ENCODE results near the gene ADRB1.

ADRB1 gene

GRCh38 chr10:114024876-114025610, 18.6 kb upstream of the ADRB1 start:
- TF ChIP-seq CTCF (IDR thresholded peaks at IDR 0.05; ENCODE audit: low read depth, low read length) = no peak
- Histone ChIP-seq H3K9me3 (no peaks in the 10 kb centered on the region), H3K4me3 (ENCODE audit: low read depth, low read length) (no peak overlapping the region), H3K27me3 (peaks cover under 1% of the 10 kb centered on the region; the same call in 1 of the 2 replicates), H3K4me1 (peaks cover 9% of the 10 kb centered on the region), H3K36me3 (no peaks in the 10 kb centered on the region)
- DNase-seq = no peak

- Histone ChIP-seq H3K36me3 (no peaks in the 10 kb centered on the region), H3K9me3 (no peaks in the 10 kb centered on the region), H3K27me3 (peaks cover 3% of the 10 kb centered on the region; the same call in 1 of the 2 replicates), H3K4me3 (ENCODE audit: low read depth, low read length) (no peak overlapping the region), H3K4me1 (peaks cover 9% of the 10 kb centered on the region)
- no peak for DNase-seq
- TF ChIP-seq CTCF (IDR thresholded peaks at IDR 0.05; ENCODE audit: low read depth, low read length) = no peak
Measured at GRCh38 chr10:114025611-114026130, 18.0 kb upstream of the ADRB1 start.

DNA sequence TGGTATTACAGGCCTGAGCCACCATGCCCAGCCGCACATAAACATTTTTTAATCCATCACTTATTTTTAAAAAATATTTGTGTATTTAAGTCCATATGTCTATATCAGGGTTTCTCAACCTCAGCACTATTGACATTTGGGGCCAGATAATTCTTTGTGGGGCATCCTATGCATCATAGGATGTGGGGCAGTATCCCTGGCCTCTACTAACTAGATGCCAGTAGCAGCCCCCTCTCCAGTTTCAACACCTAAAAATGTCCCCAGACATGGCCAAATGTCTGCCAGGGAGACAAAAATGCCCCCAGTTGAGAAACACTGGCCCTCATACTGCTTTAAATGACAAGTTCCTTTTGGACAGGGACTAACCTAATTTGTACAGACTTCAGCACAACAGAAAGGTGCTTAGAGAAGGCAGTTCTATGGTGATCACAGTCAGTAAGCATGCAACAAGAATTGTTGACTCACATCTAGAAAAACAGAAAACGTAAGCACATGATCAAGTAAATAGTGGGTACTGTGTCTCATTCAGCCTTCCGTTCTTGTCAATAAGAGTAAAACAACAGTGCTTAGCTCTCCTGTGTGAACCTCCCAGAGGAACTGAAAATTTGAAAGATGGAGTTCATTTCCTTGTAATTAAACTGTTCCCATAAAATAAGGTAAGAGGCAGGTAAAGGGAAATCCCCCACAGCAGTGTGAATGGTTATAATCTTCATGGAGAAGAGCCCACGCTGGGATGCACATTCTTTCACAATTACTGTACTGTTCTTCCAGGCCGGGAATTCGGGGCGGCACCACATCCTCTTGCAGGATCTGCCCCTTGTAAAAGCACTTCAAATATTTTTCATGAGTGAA, 17.3 kb upstream of the ADRB1 start:
- Histone ChIP-seq H3K36me3 (no peaks in the 10 kb centered on the region), H3K9me3 (no peaks in the 10 kb centered on the region), H3K4me1 (peaks cover 9% of the 10 kb centered on the region), H3K27me3 (peaks cover 3% of the 10 kb centered on the region), H3K4me3 (ENCODE audit: low read depth, low read length) (no peak overlapping the region)
- DNase-seq = no peak
- TF ChIP-seq CTCF (IDR thresholded peaks at IDR 0.05; ENCODE audit: low read depth, low read length) = no peak

DNA sequence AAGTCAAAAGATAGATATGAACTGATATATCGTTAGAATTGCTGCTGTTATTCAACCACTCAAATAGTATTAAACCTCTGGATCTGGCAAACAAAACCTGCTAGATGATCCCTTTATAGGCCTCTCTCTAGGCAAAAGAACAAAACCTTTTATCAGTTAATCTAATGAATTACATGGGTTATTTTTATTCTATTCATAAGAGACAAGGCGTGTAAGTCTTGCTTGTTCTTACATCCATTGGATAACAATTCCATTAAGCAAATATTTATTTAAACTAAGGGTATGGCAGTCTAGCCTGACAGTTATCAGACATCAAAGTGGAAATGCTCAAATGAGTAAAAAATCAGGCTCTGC, 16.6 kb upstream of the ADRB1 start:
- DNase-seq = no peak
- Histone ChIP-seq H3K36me3 (no peaks in the 10 kb centered on the region), H3K27me3 (peaks cover 3% of the 10 kb centered on the region), H3K4me3 (ENCODE audit: low read depth, low read length) (no peak overlapping the region), H3K9me3 (no peaks in the 10 kb centered on the region), H3K4me1 (peaks cover 9% of the 10 kb centered on the region)
- TF ChIP-seq CTCF (IDR thresholded peaks at IDR 0.05; ENCODE audit: low read depth, low read length) = no peak

GRCh38 chr10:114027951-114028350, 15.7 kb upstream of the ADRB1 start:
- DNase-seq = no peak
- no peak for TF ChIP-seq CTCF (IDR thresholded peaks at IDR 0.05; ENCODE audit: low read depth, low read length)
- no peaks in the 10 kb centered on the region for H3K9me3 ChIP-seq
- no peaks in the 10 kb centered on the region for H3K36me3 ChIP-seq
- peaks cover 12% of the 10 kb centered on the region for H3K27me3 ChIP-seq
- H3K4me3 ChIP-seq (ENCODE audit: low read depth, low read length) = no peak overlapping the region
- H3K4me1 ChIP-seq = peaks cover 3% of the 10 kb centered on the region
